ENCODE results near the gene DROSHA. TPM values are rescaled to one million over a fixed set of nuclear protein-coding genes. Genes with fewer than 3 reads are reported as not detected.

Gene DROSHA
- total RNA-seq, 1 donor from 2014 or later: 97.3 TPM

- Mint-ChIP-seq H3K9me3 (no peaks in the 10 kb centered on the region), H3K4me1 (ENCODE audit: unreplicated experiment) (peaks cover 13% of the 10 kb centered on the region), H3K27ac (no peak overlapping the region), H3K4me3 (no peak overlapping the region), H3K27me3 (no peaks in the 10 kb centered on the region), H3K36me3 (peaks cover 22% of the 10 kb centered on the region)
- no peak for DNase-seq (ENCODE audit: extremely low spot score, unreplicated experiment)
- TF ChIP-seq, protein P1, sequence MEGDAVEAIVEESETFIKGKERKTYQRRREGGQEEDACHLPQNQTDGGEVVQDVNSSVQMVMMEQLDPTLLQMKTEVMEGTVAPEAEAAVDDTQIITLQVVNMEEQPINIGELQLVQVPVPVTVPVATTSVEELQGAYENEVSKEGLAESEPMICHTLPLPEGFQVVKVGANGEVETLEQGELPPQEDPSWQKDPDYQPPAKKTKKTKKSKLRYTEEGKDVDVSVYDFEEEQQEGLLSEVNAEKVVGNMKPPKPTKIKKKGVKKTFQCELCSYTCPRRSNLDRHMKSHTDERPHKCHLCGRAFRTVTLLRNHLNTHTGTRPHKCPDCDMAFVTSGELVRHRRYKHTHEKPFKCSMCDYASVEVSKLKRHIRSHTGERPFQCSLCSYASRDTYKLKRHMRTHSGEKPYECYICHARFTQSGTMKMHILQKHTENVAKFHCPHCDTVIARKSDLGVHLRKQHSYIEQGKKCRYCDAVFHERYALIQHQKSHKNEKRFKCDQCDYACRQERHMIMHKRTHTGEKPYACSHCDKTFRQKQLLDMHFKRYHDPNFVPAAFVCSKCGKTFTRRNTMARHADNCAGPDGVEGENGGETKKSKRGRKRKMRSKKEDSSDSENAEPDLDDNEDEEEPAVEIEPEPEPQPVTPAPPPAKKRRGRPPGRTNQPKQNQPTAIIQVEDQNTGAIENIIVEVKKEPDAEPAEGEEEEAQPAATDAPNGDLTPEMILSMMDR (conservative IDR thresholded peaks at IDR 0.05): no peak
These were observed 6.0 kb upstream of the DROSHA start for GRCh38 chr5:31537851-31538250.

GRCh38 chr5:31537349-31537748 lies 5.5 kb upstream of the DROSHA start:
- Mint-ChIP-seq H3K9me3 (no peaks in the 10 kb centered on the region), H3K4me1 (ENCODE audit: unreplicated experiment) (peaks cover 13% of the 10 kb centered on the region), H3K36me3 (peaks cover 17% of the 10 kb centered on the region), H3K27me3 (no peaks in the 10 kb centered on the region), H3K4me3 (no peak overlapping the region), H3K27ac (no peak overlapping the region)
- TF ChIP-seq, protein P1 (conservative IDR thresholded peaks at IDR 0.05): no peak
- no peak for DNase-seq (ENCODE audit: extremely low spot score, unreplicated experiment)

GRCh38 chr5:31536873-31537272 lies 5.0 kb upstream of the DROSHA start:
- DNase-seq (ENCODE audit: extremely low spot score, unreplicated experiment): no peak
- no peak overlapping the region for H3K27ac Mint-ChIP-seq
- no peak overlapping the region for H3K4me3 Mint-ChIP-seq
- peaks cover 17% of the 10 kb centered on the region for H3K36me3 Mint-ChIP-seq
- H3K4me1 Mint-ChIP-seq (ENCODE audit: unreplicated experiment): peaks cover 13% of the 10 kb centered on the region
- no peaks in the 10 kb centered on the region for H3K9me3 Mint-ChIP-seq
- TF ChIP-seq, protein P1 (conservative IDR thresholded peaks at IDR 0.05): no peak
- no peaks in the 10 kb centered on the region for H3K27me3 Mint-ChIP-seq

- H3K36me3 Mint-ChIP-seq: peaks cover 13% of the 10 kb centered on the region
- no peaks in the 10 kb centered on the region for H3K27me3 Mint-ChIP-seq
- no peak for DNase-seq (ENCODE audit: extremely low spot score, unreplicated experiment)
- TF ChIP-seq, protein P1 (conservative IDR thresholded peaks at IDR 0.05): no peak
- H3K27ac Mint-ChIP-seq: no peak overlapping the region
- peaks cover 26% of the 10 kb centered on the region for H3K4me1 Mint-ChIP-seq (ENCODE audit: unreplicated experiment)
- H3K9me3 Mint-ChIP-seq: no peaks in the 10 kb centered on the region
- H3K4me3 Mint-ChIP-seq: peak overlapping the region; percentile 51
These were observed 2.7 kb upstream of the DROSHA start for GRCh38 chr5:31534527-31535046.

GRCh38 chr5:31531543-31531887 lies 378 bp downstream of the DROSHA start:
- Mint-ChIP-seq H3K36me3 (peaks cover 32% of the 10 kb centered on the region), H3K9me3 (no peaks in the 10 kb centered on the region), H3K27me3 (no peaks in the 10 kb centered on the region), H3K27ac (peak overlapping the region; percentile 91), H3K4me3 (peak overlapping the region; percentile 98), H3K4me1 (ENCODE audit: unreplicated experiment) (peaks cover 27% of the 10 kb centered on the region)
- no peak for DNase-seq (ENCODE audit: extremely low spot score, unreplicated experiment)
- TF ChIP-seq, protein P1 (conservative IDR thresholded peaks at IDR 0.05): no peak
